Small intestine (tissue), 7 donors: Measurements from ENCODE around the gene CEP76. TPM values are rescaled to one million over a fixed set of nuclear protein-coding genes. Genes with fewer than 3 reads are reported as not detected.

Experiments
- DNase-seq, 2 donors: peaks; one replicate each; pipeline versions ENCODE4 v3.0.0 to v3.0.0-alpha.2; 2013
- FAIRE-seq: peaks from 2 replicates; lab custom pipeline; 2012; peaks lifted over from hg19 to GRCh38; lab: Jason Lieb, UNC
- H3K27ac ChIP-seq, 3 donors: one replicate each; pipeline ENCODE4 v1.5.1; 2013; ENCODE audit warnings: low read length in 2 of 3, mild to moderate bottlenecking in 2 of 3, control low read depth in 1 of 3, inconsistent platforms in 1 of 3, low read depth in 1 of 3, moderate library complexity in 1 of 3
- H3K27me3 ChIP-seq, 3 donors: one replicate each; pipeline ENCODE4 v1.6.1; 2013; ENCODE audit warnings: low read length in 3 of 3, inconsistent platforms in 1 of 3; ENCODE audit not compliant: control insufficient read depth in 3 of 3, insufficient read depth in 3 of 3
- H3K36me3 ChIP-seq, 3 donors: one replicate each; pipeline ENCODE4 v1.6.1; 2013; ENCODE audit warnings: low read length in 3 of 3, inconsistent platforms in 1 of 3, low read depth in 1 of 3, mild to moderate bottlenecking in 1 of 3, moderate library complexity in 1 of 3; ENCODE audit not compliant: control insufficient read depth in 3 of 3, insufficient read depth in 2 of 3
- H3K4me1 ChIP-seq, 3 donors: one replicate each; pipeline ENCODE4 v1.6.1; 2013; ENCODE audit warnings: low read length in 2 of 3, inconsistent platforms in 1 of 3, low read depth in 1 of 3, mild to moderate bottlenecking in 1 of 3, moderate library complexity in 1 of 3; ENCODE audit not compliant: control insufficient read depth in 3 of 3, insufficient read depth in 2 of 3
- H3K4me3 ChIP-seq, 3 donors: one replicate each; pipeline ENCODE4 v1.5.1; 2013; ENCODE audit warnings: low read length in 3 of 3, control low read depth in 1 of 3, inconsistent platforms in 1 of 3, low read depth in 1 of 3, mild to moderate bottlenecking in 1 of 3, moderate library complexity in 1 of 3
- H3K9me3 ChIP-seq, 2 donors: one replicate each; pipeline ENCODE4 v1.6.1; 2013; ENCODE audit warnings: low read depth in 1 of 2, low read length in 1 of 2; ENCODE audit not compliant: control insufficient read depth in 2 of 2, insufficient read depth in 1 of 2
- WGBS, 3 donors: extraction: QIAGEN DNeasy Blood & Tissue Kit; methylation state at CpG; one replicate each; pipeline ENCODE4 v1.1.7; 2013; 5-methylcytosine and 5-hydroxymethylcytosine counted together
- polyA plus RNA-seq, 4 donors: library from polyadenylated mRNA; stranded (reverse) in 3 of 4; unstranded in 1 of 4; fragments of 200-250 nt in 3 of 4; fragments of 120-200 nt in 1 of 4; gene quantifications; one replicate each; pipeline versions ENCODE4 v1.2.1 to v1.2.3, GENCODE V29; 2013
- donor health status: healthy with polysubstance abuse.
- donor health status: control.
- donor health status: control.
- donor health status: Bipolar disorder and iron deficiency.
- donor health status: healthy.

The CEP76 gene
- polyA plus RNA-seq, 4 donors = 2.7 to 7.3 (median 5.0) TPM

- 0 to 1% (median 1%) methylated on average over 51 to 112 of the region's 112 CpGs for WGBS, 3 donors
- H3K4me3 ChIP-seq = peak within 1 kb of the TSS; percentile 50 to 70 (median 65)
- H3K27me3 ChIP-seq = peaks cover 0 to 7% (median 0%) of the 10 kb centered on the region in 3 donors
- H3K4me1 ChIP-seq = peaks cover 0 to 5% (median 0%) of the 10 kb centered on the region in 3 donors
- H3K27ac ChIP-seq = peak within 1 kb of the TSS; percentile 16 to 86 (median 62)
- FAIRE-seq (no peak), DNase-seq (peak; percentile 66 to 76)
- H3K36me3 ChIP-seq = no peaks in the 10 kb centered on the region
- no peaks in the 10 kb centered on the region for H3K9me3 ChIP-seq
Observed at GRCh38 chr18:12657684-12658425, 44.7 kb downstream of the CEP76 start, which contains the start of gene SPIRE1. Gene SPIRE1, minus strand, starts transcription at chr18:12658107. Its CDS starts 241 bp downstream, at chr18:12657866.

GRCh38 chr18:12656938-12657683 lies 45.4 kb downstream of the CEP76 start:
- Histone ChIP-seq H3K4me1 (peaks cover 0 to 5% (median 0%) of the 10 kb centered on the region in 3 donors), H3K9me3 (no peaks in the 10 kb centered on the region), H3K27me3 (peaks cover 0 to 7% (median 0%) of the 10 kb centered on the region in 3 donors), H3K27ac (peak overlapping the region; percentile 8 to 86 (median 62)), H3K36me3 (no peaks in the 10 kb centered on the region), H3K4me3 (peak overlapping the region; percentile 49 to 70 (median 65))
- DNase-seq = peak in 1 of 2 donors; percentile 48
- FAIRE-seq = no peak
- 1 to 3% (median 2%) methylated on average over 61 to 89 of the region's 89 CpGs for WGBS, 3 donors

GRCh38 chr18:12656605-12656937 lies 46.0 kb downstream of the CEP76 start:
- Histone ChIP-seq H3K4me3 (peak overlapping the region in 2 of 3 donors; percentile 49 to 65), H3K27me3 (peaks cover 0 to 7% (median 0%) of the 10 kb centered on the region in 3 donors), H3K27ac (peak overlapping the region in 1 of 3 donors; percentile 62), H3K9me3 (no peaks in the 10 kb centered on the region), H3K4me1 (peaks cover 0 to 5% (median 0%) of the 10 kb centered on the region in 3 donors), H3K36me3 (no peaks in the 10 kb centered on the region)
- 11 to 26% (median 22%) methylated on average over 3 of the region's 3 CpGs for WGBS, 3 donors
- FAIRE-seq = no peak
- DNase-seq = no peak

GRCh38 chr18:12654971-12655370 lies 47.6 kb downstream of the CEP76 start:
- no peak overlapping the region for H3K4me3 ChIP-seq
- WGBS, 3 donors = 91 to 100% (median 92%) methylated on average over 1 of the region's 1 CpG

GRCh38 chr18:12652861-12653401 lies 49.6 kb downstream of the CEP76 start:
- no peak overlapping the region for H3K4me3 ChIP-seq
- H3K4me1 ChIP-seq = peaks cover 0 to 3% (median 0%) of the 10 kb centered on the region in 3 donors
- no peak overlapping the region for H3K27ac ChIP-seq
- H3K27me3 ChIP-seq = peaks cover 0 to 5% (median 0%) of the 10 kb centered on the region in 3 donors
- 56 to 65% (median 58%) methylated on average over 3 of the region's 3 CpGs for WGBS, 3 donors
- FAIRE-seq (no peak), DNase-seq (no peak)
- no peaks in the 10 kb centered on the region for H3K36me3 ChIP-seq
- H3K9me3 ChIP-seq = no peaks in the 10 kb centered on the region

More at GRCh38 chr18:12654971-12655370, 47.6 kb downstream of the CEP76 start:
- peaks cover 0 to 7% (median 0%) of the 10 kb centered on the region in 3 donors for H3K27me3 ChIP-seq
- FAIRE-seq = no peak
- no peak for DNase-seq
- H3K36me3 ChIP-seq = no peaks in the 10 kb centered on the region
- H3K9me3 ChIP-seq = no peaks in the 10 kb centered on the region
- H3K27ac ChIP-seq = no peak overlapping the region
- peaks cover 0 to 4% (median 0%) of the 10 kb centered on the region in 3 donors for H3K4me1 ChIP-seq

GRCh38 chr18:12651651-12652050 lies 50.9 kb downstream of the CEP76 start:
- 70 to 75% (median 75%) methylated on average over 4 of the region's 4 CpGs for WGBS, 3 donors
- peaks cover 0 to 5% (median 0%) of the 10 kb centered on the region in 3 donors for H3K27me3 ChIP-seq
- FAIRE-seq (no peak), DNase-seq (no peak)
- no peaks in the 10 kb centered on the region for H3K36me3 ChIP-seq
- H3K27ac ChIP-seq = no peak overlapping the region
- H3K4me3 ChIP-seq = no peak overlapping the region
- no peaks in the 10 kb centered on the region for H3K9me3 ChIP-seq
- H3K4me1 ChIP-seq = no peaks in the 10 kb centered on the region

- 59 to 77% (median 64%) methylated on average over 3 of the region's 3 CpGs for WGBS, 3 donors
- Histone ChIP-seq H3K27me3 (peaks cover 0 to 3% (median 0%) of the 10 kb centered on the region in 3 donors), H3K9me3 (no peaks in the 10 kb centered on the region), H3K27ac (no peak overlapping the region), H3K4me1 (no peaks in the 10 kb centered on the region), H3K4me3 (no peak overlapping the region), H3K36me3 (no peaks in the 10 kb centered on the region)
- FAIRE-seq = no peak
- no peak for DNase-seq
Observed at GRCh38 chr18:12647773-12648172, 54.8 kb downstream of the CEP76 start.

GRCh38 chr18:12645751-12646203 lies 56.7 kb downstream of the CEP76 start:
- 46 to 59% (median 53%) methylated on average over 10 of the region's 10 CpGs for WGBS, 3 donors
- no peaks in the 10 kb centered on the region for H3K36me3 ChIP-seq
- FAIRE-seq (no peak), DNase-seq (no peak)
- peaks cover 0 to 3% (median 0%) of the 10 kb centered on the region in 3 donors for H3K27me3 ChIP-seq
- no peaks in the 10 kb centered on the region for H3K9me3 ChIP-seq
- no peak overlapping the region for H3K27ac ChIP-seq
- no peak overlapping the region for H3K4me3 ChIP-seq
- H3K4me1 ChIP-seq = no peaks in the 10 kb centered on the region
